GM12878 (cell line): Measurements from ENCODE around the gene ANO7. TPM values are rescaled to one million over a fixed set of nuclear protein-coding genes. Genes with fewer than 3 reads are reported as not detected.
A peak's percentile ranks its signal among the peaks of the same experiment; 100 is the strongest.

Experiments used
- ATAC-seq: fragments of 200-7000 bp; cut with Tn5 transposase; 3 replicates; pipeline ENCODE4 v1.9.1; 2020; ENCODE audit warnings: mild to moderate bottlenecking, moderate library complexity
- BruUV-seq: library from RNA; stranded (reverse); fragments of 400-500 nt; replicated peaks from 2 replicates; lab custom pipeline; 2021; lab: Mats Ljungman, UMichigan
- CTCF ChIA-PET: fragments of 300-600 bp; sonication (Branson Sonifier 250); formaldehyde crosslinking; extraction: SDS; loops from one replicate; lab custom pipeline; 2021; ENCODE audit warnings: inconsistent platforms; lab: Yijun Ruan, JAX
- POLR2A ChIA-PET: fragments of 350-600 bp; formaldehyde crosslinking; extraction: SDS; loops from one replicate; lab custom pipeline; 2021; ENCODE audit warnings: inconsistent platforms; lab: Charles Lee
- RAD21 ChIA-PET: fragments of 300-600 bp; sonication (Branson Sonifier 250); formaldehyde crosslinking; loops from one replicate; lab custom pipeline; 2023; ENCODE audit warnings: antibody characterized with exemption; ENCODE audit not compliant: unreplicated experiment; lab: Charles Lee
- SMC1A ChIA-PET: fragments of 300-600 bp; sonication (Branson Sonifier 250); formaldehyde crosslinking; loops from one replicate; lab custom pipeline; 2023; ENCODE audit not compliant: unreplicated experiment, uncharacterized antibody; lab: Charles Lee
- DNase-seq: peaks from one replicate; pipeline ENCODE4 v3.0.0-alpha.2; 2011; ENCODE audit warnings: low read depth, low spot score
- FAIRE-seq: peaks from 3 replicates; lab custom pipeline; 2011; peaks lifted over from hg19 to GRCh38; lab: Jason Lieb, UNC
- H2AFZ ChIP-seq: 2 replicates; pipeline ENCODE4 v1.6.0; 2011; ENCODE audit warnings: low read depth, low read length, control low read depth; ENCODE audit not compliant: control insufficient read depth
- H3K27ac ChIP-seq: 2 replicates; pipeline ENCODE4 v1.5.1; 2011; ENCODE audit warnings: control low read depth; ENCODE audit not compliant: control insufficient read depth, insufficient read depth
- H3K27me3 ChIP-seq, 2 experiments: replicated peaks in 1 of 2; 2 replicates each; pipeline versions ENCODE4 v1.6.0 to v1.6.1; 2011; ENCODE audit warnings: low read length in 1 of 2; ENCODE audit not compliant: control insufficient read depth in 2 of 2, insufficient read depth in 2 of 2
- H3K36me3 ChIP-seq, 2 experiments: 2 replicates each; pipeline ENCODE4 v1.5.1; 2011; ENCODE audit warnings: low read length in 1 of 2; ENCODE audit not compliant: control insufficient read depth in 2 of 2, insufficient read depth in 2 of 2
- H3K4me1 ChIP-seq: 2 replicates; pipeline ENCODE4 v1.6.1; 2011; ENCODE audit warnings: mild to moderate bottlenecking, low read length, moderate library complexity, mixed read lengths; ENCODE audit not compliant: control insufficient read depth, insufficient read depth
- H3K4me2 ChIP-seq: 2 replicates; pipeline ENCODE4 v1.6.0; 2011; ENCODE audit warnings: control low read depth; ENCODE audit not compliant: control insufficient read depth, insufficient read depth
- H3K4me3 ChIP-seq: fragments of 200-600 bp; sonication (generic); 2 replicates; pipeline ENCODE4 v1.5.1; 2016
- H3K79me2 ChIP-seq: 2 replicates; pipeline ENCODE4 v1.6.0; 2011; ENCODE audit warnings: low read length; ENCODE audit not compliant: control insufficient read depth, insufficient read depth
- H3K9ac ChIP-seq: 2 replicates; pipeline ENCODE4 v1.8.0; 2011; ENCODE audit warnings: low read length, control low read depth, mixed read lengths; ENCODE audit not compliant: control insufficient read depth, insufficient read depth
- H3K9me3 ChIP-seq: replicated peaks from 3 replicates; pipeline ENCODE4 v1.5.1; 2011; ENCODE audit warnings: mild to moderate bottlenecking, low read length; ENCODE audit not compliant: control insufficient read depth, insufficient read depth
- H4K20me1 ChIP-seq: 2 replicates; pipeline ENCODE4 v1.6.0; 2011; ENCODE audit not compliant: control insufficient read depth, insufficient read depth
- ATF7 ChIP-seq: fragments of 450-650 bp; IDR thresholded peaks from 2 replicates; pipeline ENCODE4 v1.6.1; 2016; ENCODE audit warnings: low read depth, mild to moderate bottlenecking
- BHLHE40 ChIP-seq, 2 experiments: fragments of 450-650 bp in 1 of 2; IDR thresholded peaks; 2 replicates each; pipeline ENCODE4 v1.6.1; 2011 to 2017; ENCODE audit warnings: low read depth in 2 of 2, borderline replicate concordance in 1 of 2, improper control_type of control experiment in 1 of 2, low read length in 1 of 2, mild to moderate bottlenecking in 1 of 2
- BRCA1 ChIP-seq: IDR thresholded peaks from 2 replicates; pipeline ENCODE4 v1.6.1; 2011; ENCODE audit warnings: low read depth, low read length, improper control_type of control experiment
- NFIC ChIP-seq: IDR thresholded peaks from 2 replicates; pipeline ENCODE4 v1.6.1; 2012; ENCODE audit warnings: low read depth, mild to moderate bottlenecking, inconsistent platforms, low read length, moderate library complexity
- RCOR1 ChIP-seq: conservative IDR thresholded peaks from 2 replicates; pipeline ENCODE4 v1.6.1; 2012; ENCODE audit warnings: low read depth, low read length, improper control_type of control experiment
- RUNX3 ChIP-seq: IDR thresholded peaks from 2 replicates; pipeline ENCODE4 v1.6.1; 2012; ENCODE audit warnings: low read length, inconsistent platforms
- SPI1 ChIP-seq: IDR thresholded peaks from 2 replicates; pipeline ENCODE4 v1.6.1; 2011; ENCODE audit warnings: low read depth, mild to moderate bottlenecking, low read length, moderate library complexity, borderline replicate concordance; ENCODE audit not compliant: insufficient read depth
- YY1 ChIP-seq: IDR thresholded peaks from 2 replicates; pipeline ENCODE4 v1.6.1; 2011; ENCODE audit warnings: low read depth, mild to moderate bottlenecking, low read length
- WGBS: methylation state at CpG from one replicate; pipeline ENCODE4 v1.1.6; 2016; ENCODE audit warnings: low lambda C conversion rate; ENCODE audit not compliant: insufficient replicate concordance, insufficient coverage; ENCODE audit errors: missing lambda C conversion rate; 5-methylcytosine and 5-hydroxymethylcytosine counted together
- in situ Hi-C: fragments of 300-500 bp; cut with MboI; formaldehyde crosslinking; loops from 9 replicates; pipeline ENCODE4 v1.14.3; 2018; ENCODE audit warnings: mixed read lengths
- intact Hi-C: fragments of 100-400 bp; cut with micrococcal nuclease; formaldehyde crosslinking; loops from one replicate; pipeline ENCODE4 v1.14.2; 2022; ENCODE audit not compliant: unreplicated experiment
- polyA plus RNA-seq, 11 experiments: library from polyadenylated mRNA; depleted of rRNA in 4 of 11; unstranded in 6 of 11; stranded (reverse) in 5 of 11; fragments of >200 nt; fragmentation: Nextera tagmentation in 4 of 11; fragmentation: Illumina TruSeq in 1 of 11; extraction: Ambion mirVana in 4 of 11; extraction: Trizol in 1 of 11; gene quantifications; 1 replicate in 1 of 11; 2 replicates in 10 of 11; pipeline versions ENCODE4 v1.2.1 to v1.2.3, GENCODE V29; 2011 to 2016; ENCODE audit warnings: inconsistent platforms in 2 of 11, missing spikeins in 2 of 11, low read depth in 1 of 11
- total RNA-seq, 4 experiments: library from RNA; depleted of rRNA in 3 of 4; stranded (reverse); fragments of >200 nt in 3 of 4; fragmentation: Illumina TruSeq in 1 of 4; extraction: Trizol in 1 of 4; gene quantifications; 2 replicates each; pipeline versions ENCODE4 v1.2.1 to v1.2.3, GENCODE V29; 2013 to 2021
- TF ChIP-seq, protein P1 (sequence below): fragments of 450-650 bp; IDR thresholded peaks from 2 replicates; pipeline ENCODE4 v1.6.1; 2016; ENCODE audit warnings: mild to moderate bottlenecking
- TF ChIP-seq, protein P2 (sequence below): IDR thresholded peaks from 2 replicates; pipeline ENCODE4 v1.6.1; 2011; ENCODE audit warnings: low read depth, mild to moderate bottlenecking, low read length, moderate library complexity, borderline replicate concordance; ENCODE audit errors: extremely low read depth
- TF ChIP-seq, protein P3 (sequence below): IDR thresholded peaks from 2 replicates; pipeline ENCODE4 v1.6.1; 2012; ENCODE audit warnings: mild to moderate bottlenecking, low read depth, low read length
- TF ChIP-seq, protein P4 (sequence below): fragments of 450-650 bp; IDR thresholded peaks from 2 replicates; pipeline ENCODE4 v1.6.1; 2017; ENCODE audit warnings: borderline replicate concordance

ANO7 gene
- total and polyA plus RNA-seq, 10 of the 15 experiments (the other 5 are each of a cell fraction or from before 2014, with no cell fraction given): 0.08 to 1.4 (median 0.44) TPM

DNA sequence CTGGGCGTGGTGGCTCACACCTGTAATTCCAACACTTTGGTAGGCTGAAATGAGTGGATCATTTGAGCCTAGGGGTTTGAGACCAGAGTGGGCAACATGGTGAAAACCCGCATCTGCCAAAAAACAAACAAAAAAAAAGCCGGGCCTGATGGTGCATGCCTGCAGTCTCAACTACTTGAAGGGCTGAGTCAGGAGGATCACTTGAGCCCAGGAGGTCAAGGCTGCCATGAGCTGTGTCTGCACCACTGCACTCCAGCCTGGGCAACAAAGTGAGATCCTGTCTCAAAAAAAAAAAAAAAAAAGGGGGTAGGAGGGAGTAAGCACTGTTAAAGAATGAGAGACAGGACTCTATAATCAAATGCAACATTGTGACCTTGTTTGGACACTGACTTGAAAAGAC lies 72.4 kb downstream of the ANO7 start (continued):
- TF ChIP-seq BRCA1 (no peak), BHLHE40 (IDR thresholded peaks at IDR 0.05; ENCODE audit: borderline replicate concordance in 1 of 2, low read depth in 2 of 2, low read length in 1 of 2) (no peak), ATF7 (no peak), NFIC (no peak), SPI1 (no peak)
- TF ChIP-seq, protein P1, sequence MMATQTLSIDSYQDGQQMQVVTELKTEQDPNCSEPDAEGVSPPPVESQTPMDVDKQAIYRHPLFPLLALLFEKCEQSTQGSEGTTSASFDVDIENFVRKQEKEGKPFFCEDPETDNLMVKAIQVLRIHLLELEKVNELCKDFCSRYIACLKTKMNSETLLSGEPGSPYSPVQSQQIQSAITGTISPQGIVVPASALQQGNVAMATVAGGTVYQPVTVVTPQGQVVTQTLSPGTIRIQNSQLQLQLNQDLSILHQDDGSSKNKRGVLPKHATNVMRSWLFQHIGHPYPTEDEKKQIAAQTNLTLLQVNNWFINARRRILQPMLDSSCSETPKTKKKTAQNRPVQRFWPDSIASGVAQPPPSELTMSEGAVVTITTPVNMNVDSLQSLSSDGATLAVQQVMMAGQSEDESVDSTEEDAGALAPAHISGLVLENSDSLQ: no peak

DNA sequence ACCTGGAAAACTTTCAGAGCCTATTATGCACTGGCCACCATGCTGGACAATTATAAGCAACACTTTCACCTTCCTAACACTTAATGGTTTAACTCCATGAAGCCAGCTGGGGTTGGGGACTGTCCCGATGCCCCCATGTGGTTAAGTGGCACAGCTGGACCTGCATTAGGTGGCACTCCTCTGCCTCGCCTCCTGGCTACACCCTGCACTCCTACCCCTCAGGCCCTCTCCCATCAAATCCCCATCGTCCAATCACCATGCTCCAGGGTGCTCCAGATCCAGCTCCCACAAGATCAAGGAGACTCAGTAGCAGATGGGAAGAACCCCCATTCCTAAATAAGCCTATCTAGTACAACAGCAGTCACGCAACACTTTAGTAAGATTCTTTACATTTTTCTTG lies 73.2 kb downstream of the ANO7 start:
- Histone ChIP-seq H3K27ac (no peak overlapping the region), H2AFZ (no peak overlapping the region), H3K4me3 (no peak overlapping the region), H3K9ac (no peak overlapping the region), H3K36me3 (peaks cover 29 to 44% of the 10 kb centered on the region in 2 experiments), H3K4me2 (no peak overlapping the region), H3K4me1 (no peaks in the 10 kb centered on the region), H4K20me1 (peaks cover 4% of the 10 kb centered on the region; the same call in 1 of the 2 replicates), H3K9me3 (no peaks in the 10 kb centered on the region), H3K27me3 (no peaks in the 10 kb centered on the region), H3K79me2 (no peaks in the 10 kb centered on the region; the same call in 1 of the 2 replicates)
- BruUV-seq: no TSS peak
- 49% methylated on average over 4 of the region's 4 CpGs for WGBS
- CTCF ChIA-PET: interaction anchor here (0.5 to 1.5 kb wide), 4 partner anchors 29 to 131 kb away, joined by 3 to 7 read pairs (median 3); no protein-coding TSS in a partner anchor
- SMC1A ChIA-PET: interaction anchor here (1.2 kb wide), 1 partner anchor 130 kb away, joined by 7 read pairs; no protein-coding TSS in a partner anchor
- RAD21 ChIA-PET: no interaction called here
- ATAC-seq (peak; percentile 17; the same call in 1 of the 3 replicates), FAIRE-seq (no peak), DNase-seq (no peak)
- intact Hi-C loops (no loop called here), in situ Hi-C loops (no loop called here)
- POLR2A ChIA-PET: no interaction called here
- TF ChIP-seq, protein P2, sequence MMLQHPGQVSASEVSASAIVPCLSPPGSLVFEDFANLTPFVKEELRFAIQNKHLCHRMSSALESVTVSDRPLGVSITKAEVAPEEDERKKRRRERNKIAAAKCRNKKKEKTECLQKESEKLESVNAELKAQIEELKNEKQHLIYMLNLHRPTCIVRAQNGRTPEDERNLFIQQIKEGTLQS: no peak
- no peak for TF ChIP-seq RUNX3
- no peak for TF ChIP-seq YY1
- TF ChIP-seq, protein P3, sequence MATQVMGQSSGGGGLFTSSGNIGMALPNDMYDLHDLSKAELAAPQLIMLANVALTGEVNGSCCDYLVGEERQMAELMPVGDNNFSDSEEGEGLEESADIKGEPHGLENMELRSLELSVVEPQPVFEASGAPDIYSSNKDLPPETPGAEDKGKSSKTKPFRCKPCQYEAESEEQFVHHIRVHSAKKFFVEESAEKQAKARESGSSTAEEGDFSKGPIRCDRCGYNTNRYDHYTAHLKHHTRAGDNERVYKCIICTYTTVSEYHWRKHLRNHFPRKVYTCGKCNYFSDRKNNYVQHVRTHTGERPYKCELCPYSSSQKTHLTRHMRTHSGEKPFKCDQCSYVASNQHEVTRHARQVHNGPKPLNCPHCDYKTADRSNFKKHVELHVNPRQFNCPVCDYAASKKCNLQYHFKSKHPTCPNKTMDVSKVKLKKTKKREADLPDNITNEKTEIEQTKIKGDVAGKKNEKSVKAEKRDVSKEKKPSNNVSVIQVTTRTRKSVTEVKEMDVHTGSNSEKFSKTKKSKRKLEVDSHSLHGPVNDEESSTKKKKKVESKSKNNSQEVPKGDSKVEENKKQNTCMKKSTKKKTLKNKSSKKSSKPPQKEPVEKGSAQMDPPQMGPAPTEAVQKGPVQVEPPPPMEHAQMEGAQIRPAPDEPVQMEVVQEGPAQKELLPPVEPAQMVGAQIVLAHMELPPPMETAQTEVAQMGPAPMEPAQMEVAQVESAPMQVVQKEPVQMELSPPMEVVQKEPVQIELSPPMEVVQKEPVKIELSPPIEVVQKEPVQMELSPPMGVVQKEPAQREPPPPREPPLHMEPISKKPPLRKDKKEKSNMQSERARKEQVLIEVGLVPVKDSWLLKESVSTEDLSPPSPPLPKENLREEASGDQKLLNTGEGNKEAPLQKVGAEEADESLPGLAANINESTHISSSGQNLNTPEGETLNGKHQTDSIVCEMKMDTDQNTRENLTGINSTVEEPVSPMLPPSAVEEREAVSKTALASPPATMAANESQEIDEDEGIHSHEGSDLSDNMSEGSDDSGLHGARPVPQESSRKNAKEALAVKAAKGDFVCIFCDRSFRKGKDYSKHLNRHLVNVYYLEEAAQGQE: no peak
- TF ChIP-seq, protein P4, sequence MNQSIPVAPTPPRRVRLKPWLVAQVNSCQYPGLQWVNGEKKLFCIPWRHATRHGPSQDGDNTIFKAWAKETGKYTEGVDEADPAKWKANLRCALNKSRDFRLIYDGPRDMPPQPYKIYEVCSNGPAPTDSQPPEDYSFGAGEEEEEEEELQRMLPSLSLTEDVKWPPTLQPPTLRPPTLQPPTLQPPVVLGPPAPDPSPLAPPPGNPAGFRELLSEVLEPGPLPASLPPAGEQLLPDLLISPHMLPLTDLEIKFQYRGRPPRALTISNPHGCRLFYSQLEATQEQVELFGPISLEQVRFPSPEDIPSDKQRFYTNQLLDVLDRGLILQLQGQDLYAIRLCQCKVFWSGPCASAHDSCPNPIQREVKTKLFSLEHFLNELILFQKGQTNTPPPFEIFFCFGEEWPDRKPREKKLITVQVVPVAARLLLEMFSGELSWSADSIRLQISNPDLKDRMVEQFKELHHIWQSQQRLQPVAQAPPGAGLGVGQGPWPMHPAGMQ: no peak
- TF ChIP-seq RCOR1: no peak
